GM23338 (cell line): ENCODE data around the gene ARID4B.

Experiments
- CREB1 ChIP-seq: fragments of 250-450 bp; sonication (Bioruptor Pico); IDR thresholded peaks from 2 replicates; pipeline ENCODE4 v1.5.0; 2020; ENCODE audit warnings: low read depth, mild to moderate bottlenecking, moderate library complexity
- EZH2 ChIP-seq: fragments of 200-600 bp; sonication (generic); IDR thresholded peaks from one replicate; pipeline ENCODE4 v1.8.0; 2017; ENCODE audit warnings: antibody characterized with exemption, mild to moderate bottlenecking, low read depth; ENCODE audit not compliant: unreplicated experiment
- EZH2phosphoT487 ChIP-seq: fragments of 200-600 bp; sonication (generic); IDR thresholded peaks from one replicate; pipeline ENCODE4 v1.8.1; 2018; ENCODE audit warnings: antibody characterized with exemption; ENCODE audit not compliant: unreplicated experiment
- JUNB ChIP-seq: IDR thresholded peaks from one replicate; pipeline ENCODE4 v1.6.1; 2016; ENCODE audit warnings: antibody characterized with exemption; ENCODE audit not compliant: unreplicated experiment
- POLR2AphosphoS5 ChIP-seq: IDR thresholded peaks from 2 replicates; pipeline ENCODE4 v1.6.1; 2016; ENCODE audit warnings: antibody characterized with exemption, low read depth
- STAT1 ChIP-seq: IDR thresholded peaks from one replicate; pipeline ENCODE4 v1.6.1; 2016; ENCODE audit warnings: antibody characterized with exemption; ENCODE audit not compliant: unreplicated experiment
- ZNF114 ChIP-seq: fragments of 250-450 bp; sonication (Bioruptor Pico); IDR thresholded peaks from 2 replicates; pipeline ENCODE4 v1.5.0; 2020; ENCODE audit warnings: mild to moderate bottlenecking, moderate library complexity
- ZNF331 ChIP-seq: fragments of 250-450 bp; sonication (Bioruptor Pico); IDR thresholded peaks from 2 replicates; pipeline ENCODE4 v1.5.0; 2020; ENCODE audit warnings: low read depth, mild to moderate bottlenecking, moderate library complexity
- TF ChIP-seq, protein P1 (sequence below), 2 experiments: fragments of 200-600 bp in 1 of 2; sonication (generic) in 1 of 2; conservative IDR thresholded peaks; 2 replicates each; pipeline versions ENCODE4 v1.5.1 to v1.6.1; 2016 to 2017; ENCODE audit warnings: antibody characterized with exemption in 2 of 2, low read depth in 2 of 2, mild to moderate bottlenecking in 2 of 2, moderate library complexity in 1 of 2
- TF ChIP-seq, protein P2 (sequence below): IDR thresholded peaks from one replicate; pipeline ENCODE4 v1.6.1; 2018; ENCODE audit warnings: antibody characterized with exemption; ENCODE audit not compliant: unreplicated experiment
- TF ChIP-seq, protein P3 (sequence below): IDR thresholded peaks from 2 replicates; pipeline ENCODE4 v1.6.1; 2016; ENCODE audit warnings: antibody characterized with exemption
- TF ChIP-seq, protein P4 (sequence below): fragments of 250-450 bp; sonication (Bioruptor Pico); IDR thresholded peaks from 2 replicates; pipeline ENCODE4 v1.5.0; 2020; ENCODE audit warnings: mild to moderate bottlenecking, moderate library complexity

DNA sequence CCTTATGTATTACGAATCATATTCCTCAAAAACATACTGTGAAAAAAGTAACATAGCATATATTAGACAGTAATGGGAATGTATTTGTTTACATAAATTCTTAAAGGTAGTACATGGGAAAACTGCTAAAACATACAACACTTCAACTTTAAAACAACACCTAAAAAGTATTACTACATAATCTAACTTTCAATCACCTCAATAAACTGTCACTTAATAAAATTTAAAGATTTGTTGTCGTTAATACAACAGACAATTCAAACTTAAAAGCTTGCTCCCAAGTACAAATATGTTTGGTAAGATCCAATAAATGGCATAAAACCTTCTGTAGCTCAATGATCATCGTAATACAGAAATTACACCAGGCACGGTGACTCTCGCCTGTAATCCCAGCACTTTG, 3.7 kb downstream of the ARID4B start:
- TF ChIP-seq CREB1 (CRISPR knock-in tag) (no peak), EZH2 (no peak), EZH2phosphoT487 (no peak), POLR2AphosphoS5 (no peak), ZNF331 (CRISPR knock-in tag) (no peak), JUNB (no peak), STAT1 (no peak), ZNF114 (CRISPR knock-in tag) (no peak)
- TF ChIP-seq, protein P1, sequence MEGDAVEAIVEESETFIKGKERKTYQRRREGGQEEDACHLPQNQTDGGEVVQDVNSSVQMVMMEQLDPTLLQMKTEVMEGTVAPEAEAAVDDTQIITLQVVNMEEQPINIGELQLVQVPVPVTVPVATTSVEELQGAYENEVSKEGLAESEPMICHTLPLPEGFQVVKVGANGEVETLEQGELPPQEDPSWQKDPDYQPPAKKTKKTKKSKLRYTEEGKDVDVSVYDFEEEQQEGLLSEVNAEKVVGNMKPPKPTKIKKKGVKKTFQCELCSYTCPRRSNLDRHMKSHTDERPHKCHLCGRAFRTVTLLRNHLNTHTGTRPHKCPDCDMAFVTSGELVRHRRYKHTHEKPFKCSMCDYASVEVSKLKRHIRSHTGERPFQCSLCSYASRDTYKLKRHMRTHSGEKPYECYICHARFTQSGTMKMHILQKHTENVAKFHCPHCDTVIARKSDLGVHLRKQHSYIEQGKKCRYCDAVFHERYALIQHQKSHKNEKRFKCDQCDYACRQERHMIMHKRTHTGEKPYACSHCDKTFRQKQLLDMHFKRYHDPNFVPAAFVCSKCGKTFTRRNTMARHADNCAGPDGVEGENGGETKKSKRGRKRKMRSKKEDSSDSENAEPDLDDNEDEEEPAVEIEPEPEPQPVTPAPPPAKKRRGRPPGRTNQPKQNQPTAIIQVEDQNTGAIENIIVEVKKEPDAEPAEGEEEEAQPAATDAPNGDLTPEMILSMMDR (conservative IDR thresholded peaks at IDR 0.05; ENCODE audit: low read depth in 2 of 2), result no peak
- TF ChIP-seq, protein P2, sequence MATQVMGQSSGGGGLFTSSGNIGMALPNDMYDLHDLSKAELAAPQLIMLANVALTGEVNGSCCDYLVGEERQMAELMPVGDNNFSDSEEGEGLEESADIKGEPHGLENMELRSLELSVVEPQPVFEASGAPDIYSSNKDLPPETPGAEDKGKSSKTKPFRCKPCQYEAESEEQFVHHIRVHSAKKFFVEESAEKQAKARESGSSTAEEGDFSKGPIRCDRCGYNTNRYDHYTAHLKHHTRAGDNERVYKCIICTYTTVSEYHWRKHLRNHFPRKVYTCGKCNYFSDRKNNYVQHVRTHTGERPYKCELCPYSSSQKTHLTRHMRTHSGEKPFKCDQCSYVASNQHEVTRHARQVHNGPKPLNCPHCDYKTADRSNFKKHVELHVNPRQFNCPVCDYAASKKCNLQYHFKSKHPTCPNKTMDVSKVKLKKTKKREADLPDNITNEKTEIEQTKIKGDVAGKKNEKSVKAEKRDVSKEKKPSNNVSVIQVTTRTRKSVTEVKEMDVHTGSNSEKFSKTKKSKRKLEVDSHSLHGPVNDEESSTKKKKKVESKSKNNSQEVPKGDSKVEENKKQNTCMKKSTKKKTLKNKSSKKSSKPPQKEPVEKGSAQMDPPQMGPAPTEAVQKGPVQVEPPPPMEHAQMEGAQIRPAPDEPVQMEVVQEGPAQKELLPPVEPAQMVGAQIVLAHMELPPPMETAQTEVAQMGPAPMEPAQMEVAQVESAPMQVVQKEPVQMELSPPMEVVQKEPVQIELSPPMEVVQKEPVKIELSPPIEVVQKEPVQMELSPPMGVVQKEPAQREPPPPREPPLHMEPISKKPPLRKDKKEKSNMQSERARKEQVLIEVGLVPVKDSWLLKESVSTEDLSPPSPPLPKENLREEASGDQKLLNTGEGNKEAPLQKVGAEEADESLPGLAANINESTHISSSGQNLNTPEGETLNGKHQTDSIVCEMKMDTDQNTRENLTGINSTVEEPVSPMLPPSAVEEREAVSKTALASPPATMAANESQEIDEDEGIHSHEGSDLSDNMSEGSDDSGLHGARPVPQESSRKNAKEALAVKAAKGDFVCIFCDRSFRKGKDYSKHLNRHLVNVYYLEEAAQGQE, result no peak
- TF ChIP-seq, protein P3, sequence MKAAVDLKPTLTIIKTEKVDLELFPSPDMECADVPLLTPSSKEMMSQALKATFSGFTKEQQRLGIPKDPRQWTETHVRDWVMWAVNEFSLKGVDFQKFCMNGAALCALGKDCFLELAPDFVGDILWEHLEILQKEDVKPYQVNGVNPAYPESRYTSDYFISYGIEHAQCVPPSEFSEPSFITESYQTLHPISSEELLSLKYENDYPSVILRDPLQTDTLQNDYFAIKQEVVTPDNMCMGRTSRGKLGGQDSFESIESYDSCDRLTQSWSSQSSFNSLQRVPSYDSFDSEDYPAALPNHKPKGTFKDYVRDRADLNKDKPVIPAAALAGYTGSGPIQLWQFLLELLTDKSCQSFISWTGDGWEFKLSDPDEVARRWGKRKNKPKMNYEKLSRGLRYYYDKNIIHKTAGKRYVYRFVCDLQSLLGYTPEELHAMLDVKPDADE, result no peak
- TF ChIP-seq, protein P4, sequence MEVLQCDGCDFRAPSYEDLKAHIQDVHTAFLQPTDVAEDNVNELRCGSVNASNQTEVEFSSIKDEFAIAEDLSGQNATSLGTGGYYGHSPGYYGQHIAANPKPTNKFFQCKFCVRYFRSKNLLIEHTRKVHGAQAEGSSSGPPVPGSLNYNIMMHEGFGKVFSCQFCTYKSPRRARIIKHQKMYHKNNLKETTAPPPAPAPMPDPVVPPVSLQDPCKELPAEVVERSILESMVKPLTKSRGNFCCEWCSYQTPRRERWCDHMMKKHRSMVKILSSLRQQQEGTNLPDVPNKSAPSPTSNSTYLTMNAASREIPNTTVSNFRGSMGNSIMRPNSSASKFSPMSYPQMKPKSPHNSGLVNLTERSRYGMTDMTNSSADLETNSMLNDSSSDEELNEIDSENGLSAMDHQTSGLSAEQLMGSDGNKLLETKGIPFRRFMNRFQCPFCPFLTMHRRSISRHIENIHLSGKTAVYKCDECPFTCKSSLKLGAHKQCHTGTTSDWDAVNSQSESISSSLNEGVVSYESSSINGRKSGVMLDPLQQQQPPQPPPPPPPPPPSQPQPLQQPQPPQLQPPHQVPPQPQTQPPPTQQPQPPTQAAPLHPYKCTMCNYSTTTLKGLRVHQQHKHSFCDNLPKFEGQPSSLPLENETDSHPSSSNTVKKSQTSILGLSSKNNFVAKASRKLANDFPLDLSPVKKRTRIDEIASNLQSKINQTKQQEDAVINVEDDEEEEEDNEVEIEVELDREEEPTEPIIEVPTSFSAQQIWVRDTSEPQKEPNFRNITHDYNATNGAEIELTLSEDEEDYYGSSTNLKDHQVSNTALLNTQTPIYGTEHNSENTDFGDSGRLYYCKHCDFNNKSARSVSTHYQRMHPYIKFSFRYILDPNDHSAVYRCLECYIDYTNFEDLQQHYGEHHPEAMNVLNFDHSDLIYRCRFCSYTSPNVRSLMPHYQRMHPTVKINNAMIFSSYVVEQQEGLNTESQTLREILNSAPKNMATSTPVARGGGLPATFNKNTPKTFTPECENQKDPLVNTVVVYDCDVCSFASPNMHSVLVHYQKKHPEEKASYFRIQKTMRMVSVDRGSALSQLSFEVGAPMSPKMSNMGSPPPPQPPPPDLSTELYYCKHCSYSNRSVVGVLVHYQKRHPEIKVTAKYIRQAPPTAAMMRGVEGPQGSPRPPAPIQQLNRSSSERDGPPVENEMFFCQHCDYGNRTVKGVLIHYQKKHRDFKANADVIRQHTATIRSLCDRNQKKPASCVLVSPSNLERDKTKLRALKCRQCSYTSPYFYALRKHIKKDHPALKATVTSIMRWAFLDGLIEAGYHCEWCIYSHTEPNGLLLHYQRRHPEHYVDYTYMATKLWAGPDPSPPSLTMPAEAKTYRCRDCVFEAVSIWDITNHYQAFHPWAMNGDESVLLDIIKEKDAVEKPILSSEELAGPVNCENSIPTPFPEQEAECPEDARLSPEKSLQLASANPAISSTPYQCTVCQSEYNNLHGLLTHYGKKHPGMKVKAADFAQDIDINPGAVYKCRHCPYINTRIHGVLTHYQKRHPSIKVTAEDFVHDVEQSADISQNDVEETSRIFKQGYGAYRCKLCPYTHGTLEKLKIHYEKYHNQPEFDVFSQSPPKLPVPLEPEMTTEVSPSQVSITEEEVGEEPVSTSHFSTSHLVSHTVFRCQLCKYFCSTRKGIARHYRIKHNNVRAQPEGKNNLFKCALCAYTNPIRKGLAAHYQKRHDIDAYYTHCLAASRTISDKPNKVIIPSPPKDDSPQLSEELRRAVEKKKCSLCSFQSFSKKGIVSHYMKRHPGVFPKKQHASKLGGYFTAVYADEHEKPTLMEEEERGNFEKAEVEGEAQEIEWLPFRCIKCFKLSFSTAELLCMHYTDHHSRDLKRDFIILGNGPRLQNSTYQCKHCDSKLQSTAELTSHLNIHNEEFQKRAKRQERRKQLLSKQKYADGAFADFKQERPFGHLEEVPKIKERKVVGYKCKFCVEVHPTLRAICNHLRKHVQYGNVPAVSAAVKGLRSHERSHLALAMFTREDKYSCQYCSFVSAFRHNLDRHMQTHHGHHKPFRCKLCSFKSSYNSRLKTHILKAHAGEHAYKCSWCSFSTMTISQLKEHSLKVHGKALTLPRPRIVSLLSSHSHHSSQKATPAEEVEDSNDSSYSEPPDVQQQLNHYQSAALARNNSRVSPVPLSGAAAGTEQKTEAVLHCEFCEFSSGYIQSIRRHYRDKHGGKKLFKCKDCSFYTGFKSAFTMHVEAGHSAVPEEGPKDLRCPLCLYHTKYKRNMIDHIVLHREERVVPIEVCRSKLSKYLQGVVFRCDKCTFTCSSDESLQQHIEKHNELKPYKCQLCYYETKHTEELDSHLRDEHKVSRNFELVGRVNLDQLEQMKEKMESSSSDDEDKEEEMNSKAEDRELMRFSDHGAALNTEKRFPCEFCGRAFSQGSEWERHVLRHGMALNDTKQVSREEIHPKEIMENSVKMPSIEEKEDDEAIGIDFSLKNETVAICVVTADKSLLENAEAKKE (CRISPR knock-in tag), result no peak
